Astrocyte (in vitro differentiated cells and primary cell): ENCODE measurements around the gene SMIM44. TPM values are rescaled to one million over a fixed set of nuclear protein-coding genes. Genes with fewer than 3 reads are reported as not detected.

Experiments used
- DNase-seq: peaks from one replicate; pipeline ENCODE4 v3.0.0-alpha.2; 2010; ENCODE audit warnings: low read depth
- FAIRE-seq: peaks from 2 replicates; lab custom pipeline; 2011; peaks lifted over from hg19 to GRCh38; lab: Jason Lieb, UNC
- H2AFZ ChIP-seq: 2 replicates; pipeline ENCODE4 v1.6.0; 2012; ENCODE audit warnings: low read depth, low read length, inconsistent platforms
- H3K27ac ChIP-seq: 2 replicates; pipeline ENCODE4 v1.5.1; 2011; ENCODE audit warnings: low read depth, low read length, inconsistent platforms
- H3K27me3 ChIP-seq: 2 replicates; pipeline ENCODE4 v1.6.0; 2011; ENCODE audit warnings: low read length, inconsistent platforms; ENCODE audit not compliant: insufficient read depth
- H3K36me3 ChIP-seq: 2 replicates; pipeline ENCODE4 v1.5.1; 2011; ENCODE audit warnings: low read length, inconsistent platforms; ENCODE audit not compliant: insufficient read depth
- H3K4me1 ChIP-seq: 2 replicates; pipeline ENCODE4 v1.5.1; 2011; ENCODE audit warnings: low read length, inconsistent platforms; ENCODE audit not compliant: insufficient read depth
- H3K4me2 ChIP-seq: 2 replicates; pipeline ENCODE4 v1.6.0; 2012; ENCODE audit warnings: low read length, inconsistent platforms
- H3K4me3 ChIP-seq: 2 replicates; pipeline ENCODE4 v1.5.1; 2011; ENCODE audit warnings: low read depth, mild to moderate bottlenecking, low read length, inconsistent platforms; ENCODE audit not compliant: insufficient read depth
- H3K79me2 ChIP-seq: 2 replicates; pipeline ENCODE4 v1.6.0; 2012; ENCODE audit warnings: mild to moderate bottlenecking, low read length, inconsistent platforms; ENCODE audit not compliant: insufficient read depth
- H3K9ac ChIP-seq: 2 replicates; pipeline ENCODE4 v1.6.0; 2012; ENCODE audit warnings: mild to moderate bottlenecking, low read length, inconsistent platforms
- H3K9me3 ChIP-seq: 2 replicates; pipeline ENCODE4 v1.5.1; 2012; ENCODE audit warnings: low read depth, mild to moderate bottlenecking, low read length, inconsistent platforms; ENCODE audit not compliant: insufficient read depth
- H4K20me1 ChIP-seq: 2 replicates; pipeline ENCODE4 v1.6.0; 2012; ENCODE audit warnings: low read length, inconsistent platforms; ENCODE audit not compliant: insufficient read depth
- H3K27ac Mint-ChIP-seq: one replicate; pipeline ENCODE4 v1.8.0; 2021; ENCODE audit warnings: mild to moderate bottlenecking, mixed read lengths; ENCODE audit not compliant: unreplicated experiment
- H3K27me3 Mint-ChIP-seq: one replicate; pipeline ENCODE4 v1.8.0; 2021; ENCODE audit warnings: low read depth, mixed read lengths; ENCODE audit not compliant: unreplicated experiment
- H3K36me3 Mint-ChIP-seq: one replicate; pipeline ENCODE4 v1.8.0; 2021; ENCODE audit warnings: low read depth, mixed read lengths; ENCODE audit not compliant: unreplicated experiment
- H3K4me1 Mint-ChIP-seq: one replicate; pipeline ENCODE4 v1.8.0; 2021; ENCODE audit warnings: low read depth, mixed read lengths; ENCODE audit not compliant: unreplicated experiment
- H3K4me3 Mint-ChIP-seq: one replicate; pipeline ENCODE4 v1.8.0; 2021; ENCODE audit warnings: mild to moderate bottlenecking, moderate library complexity, mixed read lengths; ENCODE audit not compliant: unreplicated experiment
- H3K9me3 Mint-ChIP-seq: one replicate; pipeline ENCODE4 v1.8.0; 2021; ENCODE audit warnings: mild to moderate bottlenecking, mixed read lengths; ENCODE audit not compliant: unreplicated experiment
- CTCF ChIP-seq: IDR thresholded peaks from 2 replicates; pipeline ENCODE4 v1.5.1; 2011; ENCODE audit warnings: low read depth, mild to moderate bottlenecking, inconsistent platforms, low read length, moderate library complexity; ENCODE audit not compliant: insufficient read depth
- EZH2 ChIP-seq: IDR thresholded peaks from 2 replicates; pipeline ENCODE4 v1.6.1; 2012; ENCODE audit warnings: mild to moderate bottlenecking, low read length, inconsistent platforms; ENCODE audit not compliant: insufficient read depth
- total RNA-seq: library from RNA; stranded (reverse); gene quantifications from 2 replicates; pipeline ENCODE4 v1.2.1, GENCODE V29; 2021

The SMIM44 gene
- total RNA-seq, 1 donor from 2014 or later, result not detected

DNA sequence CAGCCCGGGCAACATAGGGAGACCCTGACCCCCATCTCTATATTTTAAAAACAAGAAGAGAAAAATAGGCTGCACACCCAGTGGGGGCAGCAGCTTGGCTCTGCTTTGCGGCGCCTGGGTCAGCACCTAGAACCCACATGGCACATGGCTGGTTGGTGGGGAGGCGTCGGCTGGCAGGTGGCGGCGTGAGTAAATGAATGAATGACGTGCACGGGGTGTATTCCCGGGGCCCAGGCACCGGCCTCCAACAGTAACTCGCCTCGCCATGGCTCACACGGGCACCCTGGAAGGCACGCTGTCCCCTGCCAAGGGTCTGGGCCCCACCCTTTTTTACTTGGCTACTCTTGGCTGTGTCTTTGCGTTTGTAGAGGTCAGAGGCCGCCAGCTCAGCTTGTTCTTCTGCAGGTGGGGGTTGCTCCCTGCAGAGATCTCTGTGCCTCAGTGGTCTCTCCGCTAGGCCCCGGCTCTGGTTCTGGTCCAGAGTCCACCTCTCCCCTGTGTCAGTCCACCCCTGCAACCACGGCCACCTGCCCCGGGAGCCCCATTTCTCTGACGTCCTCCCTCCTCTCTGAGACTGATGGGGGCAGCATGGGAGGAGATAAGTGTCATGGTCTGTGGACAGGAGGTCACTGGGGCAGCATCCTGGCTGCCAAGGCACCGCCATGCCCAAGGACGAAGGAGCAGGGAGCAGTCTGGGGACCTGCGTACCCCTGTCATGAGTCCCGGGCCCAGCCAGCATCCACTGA lies 28.4 kb upstream of the SMIM44 start:
- Mint-ChIP-seq H3K4me3 (no peak overlapping the region), H3K4me1 (peaks cover 34% of the 10 kb centered on the region), H3K36me3 (peaks cover 7% of the 10 kb centered on the region), H3K9me3 (no peaks in the 10 kb centered on the region), H3K27me3 (no peaks in the 10 kb centered on the region), H3K27ac (no peak overlapping the region)
- no peak overlapping the region for H3K27ac ChIP-seq
- peaks cover 99% of the 10 kb centered on the region for H3K79me2 ChIP-seq
- TF ChIP-seq CTCF, result no peak
- TF ChIP-seq EZH2, result no peak
- H3K27me3 ChIP-seq, result no peaks in the 10 kb centered on the region
- no peak overlapping the region for H3K4me2 ChIP-seq
- no peaks in the 10 kb centered on the region for H3K9me3 ChIP-seq
- H4K20me1 ChIP-seq, result peaks cover 94% of the 10 kb centered on the region
- peaks cover 42% of the 10 kb centered on the region for H3K4me1 ChIP-seq
- no peak overlapping the region for H2AFZ ChIP-seq
- H3K4me3 ChIP-seq, result no peak overlapping the region
- no peak overlapping the region for H3K9ac ChIP-seq
- FAIRE-seq, result no peak
- no peaks in the 10 kb centered on the region for H3K36me3 ChIP-seq
- no peak for DNase-seq

DNA sequence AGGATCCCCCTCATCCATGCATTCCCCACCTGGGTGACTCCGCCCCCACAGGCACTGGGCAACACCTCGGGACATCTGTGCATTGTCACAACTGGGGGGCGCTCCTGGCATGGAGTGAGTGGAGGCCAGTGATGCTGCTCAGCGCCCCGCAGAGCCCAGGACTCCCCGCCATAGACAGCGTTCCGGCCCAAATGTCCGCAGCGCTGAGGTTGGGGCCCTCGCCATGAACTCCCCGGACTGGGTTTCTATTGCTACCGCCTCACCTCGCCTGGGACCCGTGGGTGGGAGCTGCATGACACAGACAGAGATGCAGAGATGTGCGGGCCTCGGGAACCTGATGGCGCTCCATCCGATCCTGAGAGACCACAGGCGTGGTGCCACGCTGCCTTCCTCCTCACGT lies 27.5 kb upstream of the SMIM44 start:
- no peaks in the 10 kb centered on the region for H3K9me3 Mint-ChIP-seq
- Histone ChIP-seq H3K27me3 (no peaks in the 10 kb centered on the region), H3K4me1 (peaks cover 44% of the 10 kb centered on the region), H2AFZ (no peak overlapping the region), H4K20me1 (peaks cover 84% of the 10 kb centered on the region), H3K9ac (peak overlapping the region; percentile 72), H3K9me3 (no peaks in the 10 kb centered on the region), H3K79me2 (peaks cover 95% of the 10 kb centered on the region), H3K4me2 (no peak overlapping the region), H3K27ac (no peak overlapping the region), H3K4me3 (no peak overlapping the region), H3K36me3 (no peaks in the 10 kb centered on the region)
- peaks cover 7% of the 10 kb centered on the region for H3K36me3 Mint-ChIP-seq
- no peak overlapping the region for H3K27ac Mint-ChIP-seq
- peaks cover 33% of the 10 kb centered on the region for H3K4me1 Mint-ChIP-seq
- TF ChIP-seq EZH2 (no peak), CTCF (no peak)
- H3K27me3 Mint-ChIP-seq, result no peaks in the 10 kb centered on the region
- no peak for DNase-seq
- H3K4me3 Mint-ChIP-seq, result no peak overlapping the region
- no peak for FAIRE-seq

DNA sequence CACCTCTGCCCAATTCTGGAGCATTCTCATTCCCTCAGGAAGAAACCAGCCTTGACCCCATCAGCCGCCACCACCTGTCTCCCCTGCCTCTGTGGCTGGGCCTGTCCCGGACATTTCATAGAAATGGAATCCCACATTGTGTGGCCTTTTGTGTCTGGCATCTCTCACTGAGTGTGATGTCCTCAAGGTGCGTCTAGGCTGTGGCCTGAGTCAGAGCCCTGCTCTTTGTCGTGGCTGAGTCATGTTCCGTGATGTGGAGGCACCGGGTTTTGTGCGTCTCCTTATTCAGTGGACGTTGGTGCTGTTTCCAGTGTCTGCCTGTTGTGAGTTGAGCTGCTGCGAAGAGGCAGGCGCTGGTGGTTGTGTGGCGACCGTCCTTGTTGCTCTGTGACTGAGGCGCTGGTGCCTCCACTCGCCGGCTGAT lies 26.3 kb upstream of the SMIM44 start:
- Histone ChIP-seq H3K9ac (peak overlapping the region; percentile 72), H3K79me2 (peaks cover 84% of the 10 kb centered on the region), H4K20me1 (peaks cover 73% of the 10 kb centered on the region), H3K27ac (peak overlapping the region; percentile 88), H3K4me2 (peak overlapping the region; percentile 100), H3K4me3 (no peak overlapping the region), H2AFZ (no peak overlapping the region), H3K9me3 (no peaks in the 10 kb centered on the region), H3K36me3 (no peaks in the 10 kb centered on the region), H3K27me3 (no peaks in the 10 kb centered on the region), H3K4me1 (peaks cover 48% of the 10 kb centered on the region)
- H3K4me3 Mint-ChIP-seq, result peak overlapping the region; percentile 76
- no peak for TF ChIP-seq EZH2
- no peak for TF ChIP-seq CTCF
- peaks cover 26% of the 10 kb centered on the region for H3K4me1 Mint-ChIP-seq
- peak; percentile 86 for DNase-seq
- peak overlapping the region; percentile 98 for H3K27ac Mint-ChIP-seq
- no peaks in the 10 kb centered on the region for H3K9me3 Mint-ChIP-seq
- peaks cover 7% of the 10 kb centered on the region for H3K36me3 Mint-ChIP-seq
- no peak for FAIRE-seq
- H3K27me3 Mint-ChIP-seq, result no peaks in the 10 kb centered on the region
